Measurements from ENCODE around the gene IRGQ. TPM values are rescaled to one million over a fixed set of nuclear protein-coding genes. Genes with fewer than 3 reads are reported as not detected.

Gene IRGQ
- polyA plus RNA-seq (2013, experiment 1 of 4), result 24.9 TPM
- polyA plus RNA-seq (2013, experiment 2 of 4), result 26.3 TPM
- 9.9 TPM for polyA plus RNA-seq (2013, experiment 3 of 4)
- 11.3 TPM for polyA plus RNA-seq (2013, experiment 4 of 4)

GRCh38 chr19:43595999-43596841, at the start of gene IRGQ, which contains the start of gene ZNF576:
Gene IRGQ, minus strand, starts transcription at chr19:43596134. Its CDS starts 796 bp downstream, at chr19:43595338.
Gene ZNF576, plus strand, starts transcription at chr19:43596595. Its CDS starts 514 bp downstream, at chr19:43597109.
- WGBS, 2 experiments, result 0% methylated on average over 60 of the region's 60 CpGs
- H3K27me3 ChIP-seq (ENCODE audit: control insufficient read depth, insufficient read depth, low read length, poor library complexity, severe bottlenecking), result no peaks in the 10 kb centered on the region
- H3K4me3 ChIP-seq (ENCODE audit: insufficient read depth, low read depth, low read length), result peak within 1 kb of the TSS; percentile 78
- H3K9me3 ChIP-seq (ENCODE audit: control insufficient read depth, low read length), result no peaks in the 10 kb centered on the region
- peaks cover 7% of the 10 kb centered on the region for H3K4me1 ChIP-seq (ENCODE audit: control insufficient read depth, insufficient read depth, low read length)
- H3K27ac ChIP-seq (ENCODE audit: insufficient read depth, low read depth, low read length, poor library complexity, severe bottlenecking), result peak within 1 kb of the TSS; percentile 100
- peaks cover 25% of the 10 kb centered on the region for H3K36me3 ChIP-seq (ENCODE audit: control insufficient read depth, insufficient read depth, low read length)

GRCh38 chr19:43644181-43644580, 48.2 kb upstream of the IRGQ start:
- Histone ChIP-seq H3K4me1 (ENCODE audit: control insufficient read depth, insufficient read depth, low read length) (no peaks in the 10 kb centered on the region), H3K27me3 (ENCODE audit: control insufficient read depth, insufficient read depth, low read length, poor library complexity, severe bottlenecking) (peaks cover 28% of the 10 kb centered on the region), H3K36me3 (ENCODE audit: control insufficient read depth, insufficient read depth, low read length) (peaks cover 3% of the 10 kb centered on the region), H3K4me3 (ENCODE audit: insufficient read depth, low read depth, low read length) (no peak overlapping the region), H3K9me3 (ENCODE audit: control insufficient read depth, low read length) (no peaks in the 10 kb centered on the region), H3K27ac (ENCODE audit: insufficient read depth, low read depth, low read length, poor library complexity, severe bottlenecking) (no peak overlapping the region)
- 84 to 94% methylated on average over 13 of the region's 13 CpGs for WGBS, 2 experiments

- peaks cover 8% of the 10 kb centered on the region for H3K4me1 ChIP-seq (ENCODE audit: control insufficient read depth, insufficient read depth, low read length)
- no peak overlapping the region for H3K4me3 ChIP-seq (ENCODE audit: insufficient read depth, low read depth, low read length)
- peaks cover 36% of the 10 kb centered on the region for H3K27me3 ChIP-seq (ENCODE audit: control insufficient read depth, insufficient read depth, low read length, poor library complexity, severe bottlenecking)
- WGBS, 2 experiments, result 88 to 100% methylated on average over 3 of the region's 3 CpGs
- H3K27ac ChIP-seq (ENCODE audit: insufficient read depth, low read depth, low read length, poor library complexity, severe bottlenecking), result no peak overlapping the region
- H3K36me3 ChIP-seq (ENCODE audit: control insufficient read depth, insufficient read depth, low read length), result peaks cover 3% of the 10 kb centered on the region
- H3K9me3 ChIP-seq (ENCODE audit: control insufficient read depth, low read length), result no peaks in the 10 kb centered on the region
Observed at GRCh38 chr19:43643326-43643725, 47.4 kb upstream of the IRGQ start.

GRCh38 chr19:43642531-43642930, 46.6 kb upstream of the IRGQ start:
- H3K36me3 ChIP-seq (ENCODE audit: control insufficient read depth, insufficient read depth, low read length), result peaks cover 3% of the 10 kb centered on the region
- H3K27ac ChIP-seq (ENCODE audit: insufficient read depth, low read depth, low read length, poor library complexity, severe bottlenecking), result no peak overlapping the region
- peaks cover 8% of the 10 kb centered on the region for H3K4me1 ChIP-seq (ENCODE audit: control insufficient read depth, insufficient read depth, low read length)
- peaks cover 44% of the 10 kb centered on the region for H3K27me3 ChIP-seq (ENCODE audit: control insufficient read depth, insufficient read depth, low read length, poor library complexity, severe bottlenecking)
- no peaks in the 10 kb centered on the region for H3K9me3 ChIP-seq (ENCODE audit: control insufficient read depth, low read length)
- no peak overlapping the region for H3K4me3 ChIP-seq (ENCODE audit: insufficient read depth, low read depth, low read length)
- 83 to 86% methylated on average over 4 of the region's 4 CpGs for WGBS, 2 experiments

- Histone ChIP-seq H3K27ac (ENCODE audit: insufficient read depth, low read depth, low read length, poor library complexity, severe bottlenecking) (no peak overlapping the region), H3K4me3 (ENCODE audit: insufficient read depth, low read depth, low read length) (no peak overlapping the region), H3K9me3 (ENCODE audit: control insufficient read depth, low read length) (no peaks in the 10 kb centered on the region), H3K4me1 (ENCODE audit: control insufficient read depth, insufficient read depth, low read length) (peaks cover 10% of the 10 kb centered on the region), H3K27me3 (ENCODE audit: control insufficient read depth, insufficient read depth, low read length, poor library complexity, severe bottlenecking) (peaks cover 46% of the 10 kb centered on the region), H3K36me3 (ENCODE audit: control insufficient read depth, insufficient read depth, low read length) (no peaks in the 10 kb centered on the region)
- 73 to 74% methylated on average over 2 of the region's 2 CpGs for WGBS, 2 experiments
Observed at GRCh38 chr19:43641333-43641732, 45.4 kb upstream of the IRGQ start.

- 13 to 14% methylated on average over 9 of the region's 9 CpGs for WGBS, 2 experiments
- Histone ChIP-seq H3K27ac (ENCODE audit: insufficient read depth, low read depth, low read length, poor library complexity, severe bottlenecking) (no peak overlapping the region), H3K27me3 (ENCODE audit: control insufficient read depth, insufficient read depth, low read length, poor library complexity, severe bottlenecking) (peaks cover 46% of the 10 kb centered on the region), H3K9me3 (ENCODE audit: control insufficient read depth, low read length) (no peaks in the 10 kb centered on the region), H3K4me1 (ENCODE audit: control insufficient read depth, insufficient read depth, low read length) (peaks cover 18% of the 10 kb centered on the region), H3K4me3 (ENCODE audit: insufficient read depth, low read depth, low read length) (peak overlapping the region; percentile 73), H3K36me3 (ENCODE audit: control insufficient read depth, insufficient read depth, low read length) (no peaks in the 10 kb centered on the region)
Observed at GRCh38 chr19:43640424-43640757, 44.5 kb upstream of the IRGQ start.

GRCh38 chr19:43639519-43640423, 43.8 kb upstream of the IRGQ start, which contains the start of gene CADM4:
Gene CADM4, minus strand, starts transcription at chr19:43639850. Its CDS starts 60 bp downstream, at chr19:43639790.
- Histone ChIP-seq H3K4me1 (ENCODE audit: control insufficient read depth, insufficient read depth, low read length) (peaks cover 20% of the 10 kb centered on the region), H3K27me3 (ENCODE audit: control insufficient read depth, insufficient read depth, low read length, poor library complexity, severe bottlenecking) (peaks cover 46% of the 10 kb centered on the region), H3K4me3 (ENCODE audit: insufficient read depth, low read depth, low read length) (peak within 1 kb of the TSS; percentile 73), H3K36me3 (ENCODE audit: control insufficient read depth, insufficient read depth, low read length) (no peaks in the 10 kb centered on the region), H3K9me3 (ENCODE audit: control insufficient read depth, low read length) (no peaks in the 10 kb centered on the region), H3K27ac (ENCODE audit: insufficient read depth, low read depth, low read length, poor library complexity, severe bottlenecking) (no peak within 1 kb of the TSS)
- WGBS, 2 experiments, result 1% methylated on average over 110 of the region's 110 CpGs

GRCh38 chr19:43638995-43639518, 43.1 kb upstream of the IRGQ start:
- 3 to 5% methylated on average over 18 of the region's 18 CpGs for WGBS, 2 experiments
- Histone ChIP-seq H3K36me3 (ENCODE audit: control insufficient read depth, insufficient read depth, low read length) (no peaks in the 10 kb centered on the region), H3K27ac (ENCODE audit: insufficient read depth, low read depth, low read length, poor library complexity, severe bottlenecking) (no peak overlapping the region), H3K27me3 (ENCODE audit: control insufficient read depth, insufficient read depth, low read length, poor library complexity, severe bottlenecking) (peaks cover 46% of the 10 kb centered on the region), H3K4me3 (ENCODE audit: insufficient read depth, low read depth, low read length) (peak overlapping the region; percentile 73), H3K4me1 (ENCODE audit: control insufficient read depth, insufficient read depth, low read length) (peaks cover 23% of the 10 kb centered on the region), H3K9me3 (ENCODE audit: control insufficient read depth, low read length) (no peaks in the 10 kb centered on the region)

GRCh38 chr19:43638214-43638994, 42.5 kb upstream of the IRGQ start:
- Histone ChIP-seq H3K4me3 (ENCODE audit: insufficient read depth, low read depth, low read length) (peak overlapping the region; percentile 73), H3K27ac (ENCODE audit: insufficient read depth, low read depth, low read length, poor library complexity, severe bottlenecking) (no peak overlapping the region)

More at GRCh38 chr19:43638214-43638994, 42.5 kb upstream of the IRGQ start:
- H3K9me3 ChIP-seq (ENCODE audit: control insufficient read depth, low read length), result no peaks in the 10 kb centered on the region
- 81 to 85% methylated on average over 11 to 13 of the region's 13 CpGs for WGBS, 2 experiments
- peaks cover 46% of the 10 kb centered on the region for H3K27me3 ChIP-seq (ENCODE audit: control insufficient read depth, insufficient read depth, low read length, poor library complexity, severe bottlenecking)
- no peaks in the 10 kb centered on the region for H3K36me3 ChIP-seq (ENCODE audit: control insufficient read depth, insufficient read depth, low read length)
- peaks cover 23% of the 10 kb centered on the region for H3K4me1 ChIP-seq (ENCODE audit: control insufficient read depth, insufficient read depth, low read length)

All from ectodermal cell (in vitro differentiated cells).